Liver (tissue), 3 donors: Measurements from ENCODE around the gene CRYBA2.

Experiments
- ATF3 ChIP-seq: IDR thresholded peaks from 2 replicates; pipeline ENCODE4 v1.6.1; 2016; ENCODE audit warnings: antibody characterized with exemption
- CTCF ChIP-seq: fragments of 150-350 bp; IDR thresholded peaks from 2 replicates; pipeline ENCODE4 v1.5.1; 2017; ENCODE audit warnings: improper control_type of control experiment, low read depth, low read length; ENCODE audit not compliant: missing input control
- FOXA1 ChIP-seq: IDR thresholded peaks from 2 replicates; pipeline ENCODE4 v1.6.1; 2016; ENCODE audit warnings: antibody characterized with exemption
- FOXA2 ChIP-seq: IDR thresholded peaks from 2 replicates; pipeline ENCODE4 v1.6.1; 2016; ENCODE audit warnings: antibody characterized with exemption
- GABPA ChIP-seq, 2 donors: IDR thresholded peaks in 1 of 2; conservative IDR thresholded peaks in 1 of 2; 2 replicates each; pipeline ENCODE4 v1.6.1; 2016; ENCODE audit warnings: antibody characterized with exemption in 2 of 2, mild to moderate bottlenecking in 1 of 2, moderate library complexity in 1 of 2
- JUND ChIP-seq, 2 donors: IDR thresholded peaks; 2 replicates each; pipeline ENCODE4 v1.6.1; 2016; ENCODE audit warnings: antibody characterized with exemption in 2 of 2
- MAX ChIP-seq: IDR thresholded peaks from 2 replicates; pipeline ENCODE4 v1.6.1; 2016; ENCODE audit warnings: antibody characterized with exemption
- RAD21 ChIP-seq, 2 donors: IDR thresholded peaks; 2 replicates each; pipeline ENCODE4 v1.6.1; 2016; ENCODE audit warnings: antibody characterized with exemption in 2 of 2, mild to moderate bottlenecking in 2 of 2
- REST ChIP-seq: IDR thresholded peaks from 2 replicates; pipeline ENCODE4 v1.6.1; 2016; ENCODE audit warnings: antibody characterized with exemption, mild to moderate bottlenecking
- TAF1 ChIP-seq: conservative IDR thresholded peaks from 2 replicates; pipeline ENCODE4 v1.6.1; 2016; ENCODE audit warnings: antibody characterized with exemption, mild to moderate bottlenecking
- donor health status: healthy.
- donor health status: healthy.

- TF ChIP-seq FOXA2 (no peak), CTCF (no peak), REST (no peak), TAF1 (no peak), JUND (IDR thresholded peaks at IDR 0.05) (no peak), MAX (no peak), FOXA1 (no peak), ATF3 (no peak), RAD21 (IDR thresholded peaks at IDR 0.05) (no peak), GABPA (IDR thresholded peaks at IDR 0.05 in 1 of 2, conservative IDR thresholded peaks at IDR 0.05 in 1 of 2) (no peak)
These were observed 2.6 kb downstream of the CRYBA2 start for GRCh38 chr2:218990612-218991011.
